ENCODE data around the gene ERBB3.

The ERBB3 gene

DNA sequence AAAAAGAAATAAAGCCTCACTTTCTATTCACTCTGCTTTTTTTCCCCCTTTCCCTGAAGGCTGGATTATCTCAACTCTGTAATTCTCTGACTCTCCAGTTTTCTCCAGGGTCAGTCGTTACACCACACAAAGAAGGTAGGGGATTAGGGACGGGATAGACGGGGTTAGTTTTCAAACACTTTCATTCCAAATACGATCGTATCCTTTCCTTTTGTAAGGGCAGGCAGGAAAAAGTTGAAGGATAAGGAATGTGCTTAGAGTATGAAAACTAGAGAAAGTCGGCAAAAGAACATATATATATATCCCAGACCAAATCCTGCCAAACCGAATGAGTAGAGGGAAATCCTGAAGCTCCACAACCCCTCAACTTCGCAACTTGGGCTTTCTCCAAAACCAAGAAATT lies 47.5 kb downstream of the ERBB3 start:
- DNase-seq (no peak), ATAC-seq (replicated peaks) (no peak)
- Mint-ChIP-seq H3K4me3 (peak overlapping the region; percentile 98 to 100), H3K4me1 (peaks cover 49 to 64% of the 10 kb centered on the region in 2 donors), H3K27ac (peak overlapping the region; percentile 96), H3K27me3 (no peaks in the 10 kb centered on the region), H3K9me3 (no peaks in the 10 kb centered on the region), H3K36me3 (peaks cover 25 to 36% of the 10 kb centered on the region in 2 donors)

DNA sequence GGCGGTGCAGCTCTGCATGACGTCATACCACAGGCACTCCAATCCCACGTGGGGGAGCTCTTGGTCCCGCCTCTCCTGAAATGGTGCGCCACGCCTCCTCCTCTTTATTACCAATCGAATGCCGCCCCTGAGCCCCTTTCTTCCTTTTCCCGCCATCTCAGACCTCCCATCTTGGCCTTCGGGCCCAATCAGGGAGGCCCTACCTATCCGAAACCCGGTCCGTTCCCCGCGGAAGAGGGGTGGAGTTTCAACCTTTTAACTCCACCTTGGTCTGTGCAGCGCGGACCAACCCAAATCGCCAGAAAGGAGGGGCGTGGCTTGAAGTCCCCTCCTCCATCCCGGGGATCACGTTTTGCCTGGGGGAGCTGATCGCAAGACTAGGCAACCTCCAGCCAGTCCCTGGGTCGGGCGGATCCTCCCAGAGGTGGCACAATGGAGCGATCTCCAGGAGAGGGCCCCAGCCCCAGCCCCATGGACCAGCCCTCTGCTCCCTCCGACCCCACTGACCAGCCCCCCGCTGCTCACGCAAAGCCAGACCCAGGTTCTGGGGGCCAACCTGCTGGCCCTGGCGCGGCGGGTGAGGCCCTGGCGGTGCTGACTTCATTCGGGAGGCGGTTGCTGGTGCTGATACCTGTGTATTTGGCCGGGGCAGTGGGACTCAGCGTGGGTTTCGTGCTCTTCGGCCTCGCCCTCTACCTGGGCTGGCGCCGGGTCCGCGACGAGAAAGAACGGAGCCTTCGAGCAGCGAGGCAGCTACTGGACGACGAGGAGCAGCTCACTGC lies 48.1 kb downstream of the ERBB3 start, which contains the start of gene ESYT1:
Gene ESYT1 (plus strand): TSS at position 380 of the 782 bp plus-strand sequence. CDS start 53 bp downstream, at position 433.
- DNase-seq (peak; percentile 97), ATAC-seq (replicated peaks) (peak; percentile 90 to 91)
- peaks cover 28 to 39% of the 10 kb centered on the region in 2 donors for H3K36me3 Mint-ChIP-seq
- peaks cover 50 to 67% of the 10 kb centered on the region in 2 donors for H3K4me1 Mint-ChIP-seq
- H3K27me3 Mint-ChIP-seq, result no peaks in the 10 kb centered on the region
- H3K9me3 Mint-ChIP-seq, result no peaks in the 10 kb centered on the region
- H3K27ac Mint-ChIP-seq, result peak within 1 kb of the TSS; percentile 96
- peak within 1 kb of the TSS; percentile 98 to 100 for H3K4me3 Mint-ChIP-seq

DNA sequence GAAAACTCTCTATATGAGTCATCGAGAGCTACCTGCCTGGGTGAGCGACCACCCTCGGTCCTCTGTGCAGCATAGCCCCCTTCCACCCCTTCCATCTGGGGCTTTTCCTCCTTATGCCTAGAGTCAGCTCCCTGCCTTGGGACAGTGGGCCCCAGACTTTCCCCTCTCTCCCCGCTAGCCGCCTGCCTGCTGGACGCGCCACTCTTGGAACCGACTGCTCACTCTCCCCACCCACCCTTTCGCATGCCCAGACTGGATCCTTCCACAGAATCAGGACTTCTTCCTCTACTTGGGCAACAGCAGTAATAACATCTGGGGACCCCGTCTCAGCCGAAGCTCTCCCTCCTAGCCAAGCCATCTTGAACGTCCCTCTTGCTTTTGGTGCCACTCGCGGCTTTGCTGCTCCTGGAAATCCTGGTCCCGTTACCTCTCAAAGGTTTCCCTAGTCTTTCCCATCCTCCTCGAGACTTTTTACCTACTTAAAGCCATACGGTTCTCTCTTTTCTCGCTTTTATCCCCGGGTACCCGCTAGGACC lies 48.8 kb downstream of the ERBB3 start:
- no peaks in the 10 kb centered on the region for H3K27me3 Mint-ChIP-seq
- peaks cover 32 to 42% of the 10 kb centered on the region in 2 donors for H3K36me3 Mint-ChIP-seq
- H3K9me3 Mint-ChIP-seq, result no peaks in the 10 kb centered on the region
- peak overlapping the region; percentile 98 to 100 for H3K4me3 Mint-ChIP-seq
- peaks cover 48 to 67% of the 10 kb centered on the region in 2 donors for H3K4me1 Mint-ChIP-seq
- H3K27ac Mint-ChIP-seq, result peak overlapping the region; percentile 96
- DNase-seq, result no peak
- ATAC-seq (replicated peaks), result peak in 1 of 2 donors; percentile 0

DNA sequence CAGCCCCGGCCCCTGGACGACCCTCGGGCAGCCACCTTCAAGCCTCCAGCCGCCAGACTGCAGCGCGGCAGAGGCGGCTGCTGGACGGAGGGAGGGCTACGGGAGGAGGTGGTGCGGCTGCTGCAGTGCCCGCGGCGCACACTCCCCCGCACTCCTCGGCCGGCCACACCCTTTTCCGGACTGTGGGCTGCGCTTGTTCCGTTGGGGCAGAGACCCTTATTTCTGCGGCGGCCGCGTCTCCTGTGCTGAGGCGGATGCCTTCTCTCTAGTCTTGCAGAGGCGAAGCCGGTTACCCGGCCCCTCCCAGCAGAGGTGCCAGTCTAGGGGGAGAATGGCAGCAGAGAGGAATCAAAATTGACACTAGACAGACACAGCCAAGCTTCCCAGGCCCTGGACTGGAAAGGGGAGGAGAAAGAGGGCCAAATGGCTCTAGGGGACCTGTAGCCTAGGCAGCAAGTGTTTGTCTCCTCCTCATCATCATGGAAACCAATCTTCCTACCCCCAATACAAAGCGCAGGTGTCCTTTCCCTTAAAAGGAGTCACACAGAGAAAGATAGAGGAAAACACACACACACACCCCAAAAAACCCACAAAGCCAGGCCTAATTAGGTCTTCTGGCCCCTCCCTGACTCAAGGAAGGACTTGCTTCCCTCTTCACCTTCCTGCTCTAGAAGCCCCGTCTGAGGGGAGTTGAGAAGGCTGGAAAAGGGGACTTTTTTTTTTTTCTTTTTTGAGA lies 49.4 kb downstream of the ERBB3 start:
- ATAC-seq (replicated peaks), result peak; percentile 33 to 40
- DNase-seq, result peak; percentile 58
- Mint-ChIP-seq H3K4me1 (peaks cover 43 to 67% of the 10 kb centered on the region in 2 donors), H3K9me3 (no peaks in the 10 kb centered on the region), H3K4me3 (peak overlapping the region; percentile 98 to 100), H3K27me3 (no peaks in the 10 kb centered on the region), H3K36me3 (peaks cover 35 to 40% of the 10 kb centered on the region in 2 donors), H3K27ac (peak overlapping the region; percentile 96)

DNA sequence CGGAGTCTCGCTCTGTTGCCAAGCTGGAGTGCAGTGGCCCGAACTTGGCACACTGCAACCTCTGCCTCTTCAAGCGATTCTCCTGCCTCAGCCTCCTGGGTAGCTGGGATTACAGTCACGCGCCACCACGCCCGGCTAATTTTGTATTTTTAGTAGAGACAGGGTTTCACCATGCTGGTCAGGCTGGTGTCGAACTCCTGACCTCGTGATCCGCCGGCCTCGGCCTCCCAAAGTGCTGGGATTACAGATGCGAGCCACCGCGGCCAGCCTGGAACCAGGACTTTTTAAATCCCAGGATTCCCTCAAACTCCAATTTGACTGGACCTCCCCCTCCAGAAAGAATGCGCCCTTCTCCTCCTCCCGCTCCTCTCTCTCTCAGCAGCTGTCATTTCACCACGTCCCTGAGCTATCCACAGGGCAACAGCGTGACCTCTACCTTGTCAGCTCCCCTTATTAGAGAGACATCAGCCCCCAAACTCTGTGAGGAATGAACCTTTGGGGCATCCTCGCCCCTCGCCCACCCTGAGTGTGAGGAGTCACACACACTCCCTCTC lies 50.1 kb downstream of the ERBB3 start:
- Mint-ChIP-seq H3K27me3 (no peaks in the 10 kb centered on the region), H3K4me3 (peak overlapping the region; percentile 98 to 100), H3K36me3 (peaks cover 36 to 41% of the 10 kb centered on the region in 2 donors), H3K27ac (peak overlapping the region; percentile 96), H3K4me1 (peaks cover 41 to 67% of the 10 kb centered on the region in 2 donors), H3K9me3 (no peaks in the 10 kb centered on the region)
- no peak for DNase-seq
- ATAC-seq (replicated peaks), result no peak

DNA sequence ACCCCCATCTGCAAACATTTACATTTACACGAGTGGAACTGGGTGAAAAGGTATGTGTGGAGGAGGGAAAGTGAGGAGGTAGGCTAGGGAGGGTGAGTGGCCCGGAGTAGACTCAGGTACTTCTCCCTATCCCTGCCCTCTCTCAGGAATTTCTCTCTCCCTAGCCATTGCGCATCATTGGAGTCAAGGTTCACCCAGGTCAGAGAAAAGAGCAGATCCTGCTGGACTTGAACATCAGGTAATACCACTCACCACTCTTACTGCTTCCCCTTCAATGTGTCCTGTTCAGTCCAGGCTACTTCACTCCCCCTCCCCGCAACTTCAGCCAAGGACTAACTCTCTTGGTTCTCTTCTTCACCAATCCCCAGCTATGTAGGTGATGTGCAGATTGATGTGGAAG lies 50.9 kb downstream of the ERBB3 start:
- peaks cover 41 to 66% of the 10 kb centered on the region in 2 donors for H3K4me1 Mint-ChIP-seq
- peaks cover 38 to 43% of the 10 kb centered on the region in 2 donors for H3K36me3 Mint-ChIP-seq
- no peak for ATAC-seq (replicated peaks)

DNA sequence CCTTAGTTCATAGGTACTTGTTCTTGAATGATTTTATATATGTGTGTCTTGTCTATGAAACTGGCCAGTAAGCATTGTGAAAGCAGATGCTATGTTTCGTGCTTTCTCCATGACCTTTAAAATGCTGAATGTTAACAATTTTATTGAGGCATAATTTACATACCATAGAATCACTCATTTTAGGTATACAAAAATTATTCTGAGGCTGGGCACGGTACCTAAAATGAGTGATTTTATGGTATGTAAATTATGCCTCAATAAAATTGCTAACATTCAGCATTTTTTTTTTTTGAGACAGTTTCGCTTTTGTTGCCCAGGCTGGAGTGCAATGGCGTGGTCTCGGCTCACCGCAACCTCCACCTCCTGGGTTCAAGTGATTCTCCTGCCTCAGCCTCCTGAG lies 54.9 kb downstream of the ERBB3 start:
- no peaks in the 10 kb centered on the region for H3K9me3 Mint-ChIP-seq
- no peak for DNase-seq
- H3K4me3 Mint-ChIP-seq, result no peak overlapping the region
- no peak overlapping the region for H3K27ac Mint-ChIP-seq
- peaks cover 61 to 73% of the 10 kb centered on the region in 2 donors for H3K36me3 Mint-ChIP-seq
- H3K4me1 Mint-ChIP-seq, result peaks cover 19 to 29% of the 10 kb centered on the region in 2 donors
- ATAC-seq (replicated peaks), result no peak
- H3K27me3 Mint-ChIP-seq, result no peaks in the 10 kb centered on the region

More for the DNA sequence above, 50.9 kb downstream of the ERBB3 start:
- Mint-ChIP-seq H3K4me3 (peak overlapping the region in 1 of 2 donors; percentile 98), H3K27ac (no peak overlapping the region), H3K9me3 (no peaks in the 10 kb centered on the region), H3K27me3 (no peaks in the 10 kb centered on the region)
- DNase-seq, result no peak

DNA sequence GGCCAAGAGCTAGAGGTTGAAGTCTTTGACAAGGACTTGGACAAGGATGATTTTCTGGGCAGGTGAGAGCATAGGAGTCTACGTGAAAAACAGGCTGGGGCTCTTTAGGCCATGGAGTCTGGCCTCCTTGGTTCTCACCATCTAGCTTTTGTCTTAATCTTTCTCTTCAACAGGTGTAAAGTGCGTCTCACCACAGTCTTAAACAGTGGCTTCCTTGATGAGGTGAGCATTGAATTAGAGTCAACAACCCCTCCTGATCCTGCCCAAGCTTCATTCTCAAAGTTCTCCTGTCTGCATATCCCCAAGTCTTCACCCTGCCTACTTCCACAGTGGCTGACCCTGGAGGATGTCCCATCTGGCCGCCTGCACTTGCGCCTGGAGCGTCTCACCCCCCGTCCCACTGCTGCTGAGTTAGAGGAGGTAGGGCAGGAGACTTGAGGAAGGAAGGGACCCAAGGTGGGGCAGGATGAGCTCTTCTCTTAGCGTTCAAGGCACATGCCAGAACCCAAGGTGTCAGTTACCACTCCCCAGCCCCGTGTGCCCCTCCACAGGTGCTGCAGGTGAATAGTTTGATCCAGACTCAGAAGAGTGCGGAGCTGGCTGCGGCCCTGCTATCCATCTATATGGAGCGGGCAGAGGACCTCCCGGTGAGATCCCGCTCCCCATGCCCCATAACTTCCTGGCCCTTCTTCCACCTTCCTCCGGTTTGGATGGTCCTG lies 58.0 kb downstream of the ERBB3 start:
- Mint-ChIP-seq H3K4me1 (peaks cover 12 to 15% of the 10 kb centered on the region in 2 donors), H3K27me3 (no peaks in the 10 kb centered on the region), H3K9me3 (no peaks in the 10 kb centered on the region), H3K36me3 (peaks cover 55 to 67% of the 10 kb centered on the region in 2 donors), H3K27ac (no peak overlapping the region), H3K4me3 (no peak overlapping the region)
- ATAC-seq (replicated peaks), result no peak
- no peak for DNase-seq

DNA sequence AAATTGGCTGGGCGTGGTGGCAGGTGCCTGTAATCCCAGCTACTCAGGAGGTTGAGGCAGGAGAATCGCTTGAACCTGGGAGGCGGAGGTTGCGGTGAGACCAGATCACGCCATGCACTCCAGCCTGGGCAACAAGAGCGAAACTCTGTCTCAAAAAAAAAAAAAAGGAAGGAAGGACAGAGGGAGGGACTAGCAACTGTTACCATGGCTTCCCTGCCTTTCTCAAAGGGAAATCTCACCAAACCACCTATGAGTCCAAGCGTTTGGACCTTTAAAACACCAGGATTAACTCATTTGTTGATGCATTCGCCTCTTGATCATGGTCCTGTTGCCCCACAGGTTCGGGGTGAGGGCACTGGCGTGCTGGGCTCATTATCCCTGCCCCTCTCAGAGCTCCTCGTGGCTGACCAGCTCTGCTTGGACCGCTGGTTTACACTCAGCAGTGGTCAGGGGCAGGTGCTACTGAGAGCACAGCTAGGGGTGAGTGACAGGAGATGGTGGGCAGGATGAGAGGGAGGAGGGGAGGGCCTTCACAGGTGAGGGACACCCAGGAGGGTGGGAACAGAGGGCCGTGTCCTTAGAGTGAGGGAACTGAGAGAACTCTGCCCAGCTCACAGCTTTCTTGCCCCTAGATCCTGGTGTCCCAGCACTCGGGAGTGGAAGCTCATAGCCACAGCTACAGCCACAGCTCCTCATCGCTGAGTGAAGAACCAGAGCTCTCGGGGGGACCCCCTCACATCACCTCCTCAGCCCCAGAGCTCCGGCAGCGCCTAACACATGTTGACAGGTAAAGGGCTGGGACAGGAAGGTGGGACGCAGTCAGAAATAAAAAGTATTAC lies 62.2 kb downstream of the ERBB3 start:
- Mint-ChIP-seq H3K27ac (peak overlapping the region; percentile 65), H3K4me3 (no peak overlapping the region), H3K27me3 (no peaks in the 10 kb centered on the region), H3K36me3 (peaks cover 52 to 62% of the 10 kb centered on the region in 2 donors), H3K9me3 (no peaks in the 10 kb centered on the region), H3K4me1 (peaks cover 17 to 19% of the 10 kb centered on the region in 2 donors)
- ATAC-seq (replicated peaks) (peak in 1 of 2 donors; percentile 14), DNase-seq (no peak)

DNA sequence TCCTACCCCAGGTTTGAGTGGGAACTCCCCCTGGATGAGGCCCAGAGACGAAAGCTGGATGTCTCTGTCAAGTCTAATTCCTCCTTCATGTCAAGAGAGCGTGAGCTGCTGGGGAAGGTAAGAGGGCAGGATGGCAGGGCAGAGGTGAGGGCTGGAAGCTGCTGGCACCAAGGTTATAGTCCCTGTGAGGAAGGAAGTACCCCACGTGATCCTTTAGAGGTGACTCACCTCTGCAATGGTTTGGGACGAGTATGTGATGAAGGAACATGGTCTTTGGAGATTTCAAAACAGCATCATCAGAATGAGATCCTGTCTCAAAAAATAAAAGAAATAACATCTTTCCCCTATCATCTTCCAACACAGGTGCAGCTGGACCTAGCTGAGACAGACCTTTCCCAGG lies 63.3 kb downstream of the ERBB3 start:
- no peak for DNase-seq
- peak overlapping the region; percentile 26 for H3K27ac Mint-ChIP-seq
- ATAC-seq (replicated peaks), result peak in 1 of 2 donors; percentile 34
- H3K4me1 Mint-ChIP-seq, result peaks cover 17 to 19% of the 10 kb centered on the region in 2 donors
- no peaks in the 10 kb centered on the region for H3K27me3 Mint-ChIP-seq
- peaks cover 45 to 53% of the 10 kb centered on the region in 2 donors for H3K36me3 Mint-ChIP-seq
- H3K4me3 Mint-ChIP-seq, result no peak overlapping the region
- H3K9me3 Mint-ChIP-seq, result no peaks in the 10 kb centered on the region

DNA sequence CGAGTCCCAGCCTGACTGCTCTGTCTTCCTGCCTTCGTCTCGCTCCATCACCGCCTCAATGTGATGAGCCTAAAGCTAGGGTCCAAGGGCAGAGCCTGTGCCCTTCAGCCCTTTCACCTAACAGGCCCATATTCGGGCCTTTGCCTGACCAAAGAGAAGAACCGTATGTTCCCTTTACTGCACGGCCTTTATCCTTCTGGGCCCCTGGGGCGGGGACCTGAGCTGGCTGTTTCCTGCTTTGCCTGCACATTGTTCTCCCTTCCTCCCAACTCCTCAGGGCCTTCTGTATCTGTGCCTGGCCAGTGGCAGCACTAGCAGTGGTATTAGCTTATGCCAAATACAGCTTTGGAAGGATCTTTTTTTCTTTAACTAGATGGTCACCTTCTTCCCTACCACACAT lies 63.9 kb downstream of the ERBB3 start:
- H3K27ac Mint-ChIP-seq, result no peak overlapping the region
- H3K9me3 Mint-ChIP-seq, result no peaks in the 10 kb centered on the region
- peaks cover 17 to 19% of the 10 kb centered on the region in 2 donors for H3K4me1 Mint-ChIP-seq
- no peak for ATAC-seq (replicated peaks)
- peaks cover 38 to 47% of the 10 kb centered on the region in 2 donors for H3K36me3 Mint-ChIP-seq
- H3K4me3 Mint-ChIP-seq, result no peak overlapping the region
- no peak for DNase-seq
- H3K27me3 Mint-ChIP-seq, result no peaks in the 10 kb centered on the region

DNA sequence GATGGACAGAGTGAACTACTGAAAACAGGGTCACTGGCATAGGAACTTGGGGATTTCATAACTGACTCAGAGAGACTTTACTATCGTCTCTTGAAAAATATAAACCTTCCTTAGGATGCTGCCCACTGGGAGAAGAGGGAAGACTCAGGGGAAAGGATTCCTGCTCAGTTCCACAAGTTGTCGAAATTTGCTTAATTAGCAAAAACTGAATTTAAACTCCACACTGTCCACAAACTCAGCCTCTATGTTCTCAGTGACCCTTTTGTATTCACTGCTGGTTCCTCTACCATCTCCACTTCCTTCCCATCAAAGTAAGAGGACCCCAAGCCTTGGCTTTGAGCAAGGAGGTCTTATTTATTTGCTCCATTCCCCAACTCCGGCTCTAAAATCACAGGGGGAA lies 65.3 kb downstream of the ERBB3 start:
- Mint-ChIP-seq H3K4me1 (peaks cover 19 to 21% of the 10 kb centered on the region in 2 donors), H3K9me3 (no peaks in the 10 kb centered on the region), H3K4me3 (no peak overlapping the region), H3K27me3 (no peaks in the 10 kb centered on the region), H3K36me3 (peaks cover 31 to 37% of the 10 kb centered on the region in 2 donors), H3K27ac (no peak overlapping the region)
- ATAC-seq (replicated peaks), result no peak
- DNase-seq, result no peak
